GM19468 (cell line): ENCODE measurements around the gene TMEM187.

ENCODE experiments used
- ATAC-seq: cut with Tn5 transposase; IDR thresholded peaks from one replicate; pipeline ENCODE4 v1.9.1; 2021; ENCODE audit warnings: mild to moderate bottlenecking, moderate library complexity, moderate number of reproducible peaks; ENCODE audit not compliant: unreplicated experiment; ENCODE audit errors: extremely low read depth

TMEM187 gene

GRCh38 chrX:153934148-153934761 lies 38.3 kb upstream of the TMEM187 start:
- no peak for ATAC-seq

- peak; percentile 67 for ATAC-seq
Observed at GRCh38 chrX:153934762-153935325, 37.7 kb upstream of the TMEM187 start, which contains the start of gene NAA10. Gene NAA10 (minus strand): TSS chrX:153935037. CDS start chrX:153934904, 133 bp downstream.

- ATAC-seq: peak; percentile 8
Observed at GRCh38 chrX:153935326-153935851, 37.2 kb upstream of the TMEM187 start.

- ATAC-seq: no peak
Observed at GRCh38 chrX:153937056-153937455, 35.5 kb upstream of the TMEM187 start.

GRCh38 chrX:153938226-153938786 lies 34.2 kb upstream of the TMEM187 start:
- no peak for ATAC-seq

GRCh38 chrX:153939573-153939972 lies 33.0 kb upstream of the TMEM187 start:
- ATAC-seq: no peak

- ATAC-seq: no peak
Observed at GRCh38 chrX:153941336-153942252, 31.0 kb upstream of the TMEM187 start.

- ATAC-seq: no peak
Observed at GRCh38 chrX:153944140-153944799, 28.3 kb upstream of the TMEM187 start, which contains the start of gene RENBP. Gene RENBP (minus strand): TSS chrX:153944643. CDS start chrX:153944610, 33 bp downstream.

GRCh38 chrX:153944800-153945150 lies 27.8 kb upstream of the TMEM187 start:
- no peak for ATAC-seq

- ATAC-seq: no peak
Observed at GRCh38 chrX:153945956-153946943, 26.3 kb upstream of the TMEM187 start.

GRCh38 chrX:153947009-153947769 lies 25.4 kb upstream of the TMEM187 start:
- peak; percentile 70 for ATAC-seq

GRCh38 chrX:153948002-153948466 lies 24.5 kb upstream of the TMEM187 start:
- ATAC-seq: no peak

- ATAC-seq: no peak
Observed at GRCh38 chrX:153948847-153949805, 23.4 kb upstream of the TMEM187 start.

GRCh38 chrX:153950127-153950526 lies 22.4 kb upstream of the TMEM187 start:
- no peak for ATAC-seq

GRCh38 chrX:153951683-153952372 lies 20.7 kb upstream of the TMEM187 start:
- no peak for ATAC-seq

- no peak for ATAC-seq
Observed at GRCh38 chrX:153952373-153953026, 20.1 kb upstream of the TMEM187 start.
